HCT116 (cell line): ENCODE data around the gene GRIN2A. TPM values are rescaled to one million over a fixed set of nuclear protein-coding genes. Genes with fewer than 3 reads are reported as not detected.

ENCODE experiments used
- ATAC-seq: fragments of 200-7000 bp; cut with Tn5 transposase; 2 replicates; pipeline ENCODE4 v1.9.1; 2020; ENCODE audit warnings: mild to moderate bottlenecking, moderate library complexity
- BruUV-seq: library from RNA; stranded (reverse); fragments of 400-500 nt; replicated peaks from 2 replicates; lab custom pipeline; 2021; lab: Mats Ljungman, UMichigan
- CTCF ChIA-PET: fragments of 300-600 bp; sonication (Branson Sonifier 250); formaldehyde crosslinking; loops from one replicate; lab custom pipeline; 2021; ENCODE audit warnings: antibody characterized with exemption; lab: Charles Lee
- POLR2A ChIA-PET: fragments of 300-600, 350-600 bp; sonication (Branson Sonifier 250); formaldehyde crosslinking; loops from one replicate; lab custom pipeline; 2021; ENCODE audit warnings: antibody characterized with exemption; lab: Charles Lee
- RAD21 ChIA-PET, 2 experiments: fragments of 300-600 bp; sonication (Branson Sonifier 250); formaldehyde crosslinking; loops; one replicate each; lab custom pipeline; 2023; ENCODE audit warnings: low total read pairs in 2 of 2; ENCODE audit not compliant: uncharacterized antibody in 2 of 2, unreplicated experiment in 2 of 2, low non-redundant PET in 1 of 2; lab: Charles Lee
- DNase-seq: peaks from one replicate; pipeline ENCODE4 v3.0.0-alpha.2; 2010; ENCODE audit warnings: low read depth, low spot score
- H2AFZ ChIP-seq: fragments of 200-600 bp; shearing (Covaris generic), sonication (generic); 2 replicates; pipeline ENCODE4 v1.6.1; 2017; ENCODE audit warnings: low read depth, mixed run types, mixed read lengths, antibody characterized with exemption, low read length; ENCODE audit not compliant: poor library complexity, severe bottlenecking
- H3K27ac ChIP-seq: 2 replicates; pipeline ENCODE4 v1.5.1; 2012; ENCODE audit warnings: low read depth, low read length
- H3K27me3 ChIP-seq: fragments of 200-600 bp; sonication (generic); 2 replicates; pipeline ENCODE4 v1.6.1; 2016; ENCODE audit warnings: mixed run types, low read length, mixed read lengths; ENCODE audit not compliant: insufficient read depth
- H3K36me3 ChIP-seq, 2 experiments: fragments of 200-500 bp in 1 of 2; fragments of 200-600 bp in 1 of 2; sonication (Bioruptor generic) in 1 of 2; sonication (generic) in 1 of 2; 2 replicates each; pipeline versions ENCODE4 v1.5.1 to v1.6.1; 2014 to 2016; ENCODE audit warnings: low read length in 2 of 2, inconsistent platforms in 1 of 2, mixed read lengths in 1 of 2, mixed run types in 1 of 2; ENCODE audit not compliant: insufficient read depth in 2 of 2, control insufficient read depth in 1 of 2
- H3K4me1 ChIP-seq, 2 experiments: fragments of 200-600 bp in 1 of 2; sonication (generic) in 1 of 2; 2 replicates each; pipeline versions ENCODE4 v1.5.1 to v1.6.1; 2012 to 2017; ENCODE audit warnings: low read length in 2 of 2, inconsistent platforms in 1 of 2, mild to moderate bottlenecking in 1 of 2, mixed read lengths in 1 of 2, mixed run types in 1 of 2, moderate library complexity in 1 of 2; ENCODE audit not compliant: insufficient read depth in 2 of 2, control insufficient read depth in 1 of 2
- H3K4me2 ChIP-seq: fragments of 200-600 bp; sonication (generic); 2 replicates; pipeline ENCODE4 v1.6.1; 2017; ENCODE audit warnings: mixed run types, low read length, mixed read lengths
- H3K4me3 ChIP-seq, 2 experiments: fragments of 200-600 bp in 1 of 2; sonication (generic) in 1 of 2; replicated peaks in 1 of 2; 2 replicates each; pipeline ENCODE4 v1.5.1; 2011 to 2016; ENCODE audit warnings: low read length in 2 of 2, control low read depth in 1 of 2, low read depth in 1 of 2, mild to moderate bottlenecking in 1 of 2, mixed read lengths in 1 of 2, mixed run types in 1 of 2
- H3K79me2 ChIP-seq: fragments of 200-600 bp; sonication (generic); 2 replicates; pipeline ENCODE4 v1.6.1; 2017; ENCODE audit warnings: mild to moderate bottlenecking, mixed run types, low read length, moderate library complexity, mixed read lengths; ENCODE audit not compliant: insufficient read depth
- H3K9ac ChIP-seq: fragments of 200-600 bp; sonication (generic); 2 replicates; pipeline ENCODE4 v1.6.1; 2016; ENCODE audit warnings: low read length, mixed read lengths
- H3K9me2 ChIP-seq: fragments of 200-600 bp; sonication (generic), shearing (Covaris generic); 2 replicates; pipeline ENCODE4 v1.6.1; 2017; ENCODE audit warnings: mixed run types, mild to moderate bottlenecking, moderate library complexity; ENCODE audit not compliant: insufficient read depth
- H3K9me3 ChIP-seq, 2 experiments: fragments of 200-500 bp in 1 of 2; fragments of 200-600 bp in 1 of 2; sonication (Bioruptor generic) in 1 of 2; sonication (generic) in 1 of 2; 2 replicates each; pipeline ENCODE4 v1.6.1; 2014 to 2017; ENCODE audit warnings: low read length in 2 of 2, mixed read lengths in 2 of 2, inconsistent platforms in 1 of 2, low read depth in 1 of 2, mild to moderate bottlenecking in 1 of 2, mixed run types in 1 of 2, moderate library complexity in 1 of 2; ENCODE audit not compliant: control insufficient read depth in 1 of 2, insufficient read depth in 1 of 2
- H4K20me1 ChIP-seq: fragments of 200-600 bp; sonication (generic), shearing (Covaris generic); 2 replicates; pipeline ENCODE4 v1.6.1; 2017; ENCODE audit warnings: mixed run types, mild to moderate bottlenecking, moderate library complexity; ENCODE audit not compliant: insufficient read depth
- ATF3 ChIP-seq: IDR thresholded peaks from 2 replicates; pipeline ENCODE4 v1.6.1; 2012
- CBX3 ChIP-seq: IDR thresholded peaks from 2 replicates; pipeline ENCODE4 v1.6.1; 2012; ENCODE audit warnings: low read depth
- CEBPB ChIP-seq: IDR thresholded peaks from 2 replicates; pipeline ENCODE4 v1.6.1; 2012; ENCODE audit warnings: low read depth
- EGR1 ChIP-seq: IDR thresholded peaks from 2 replicates; pipeline ENCODE4 v1.6.1; 2012; ENCODE audit warnings: low read depth
- EZH2 ChIP-seq: fragments of 200-600 bp; sonication (generic); IDR thresholded peaks from 2 replicates; pipeline ENCODE4 v1.6.1; 2017; ENCODE audit warnings: antibody characterized with exemption, mixed run types
- EZH2phosphoT487 ChIP-seq: fragments of 200-600 bp; IDR thresholded peaks from 2 replicates; pipeline ENCODE4 v1.6.1; 2018; ENCODE audit warnings: antibody characterized with exemption, borderline replicate concordance
- POLR2A ChIP-seq: IDR thresholded peaks from 2 replicates; pipeline ENCODE4 v1.7.0; 2011; ENCODE audit warnings: borderline replicate concordance; ENCODE audit not compliant: insufficient read depth, insufficient read length; ENCODE audit errors: extremely low read depth
- POLR2AphosphoS5 ChIP-seq: IDR thresholded peaks from 2 replicates; pipeline ENCODE4 v1.6.1; 2011; ENCODE audit warnings: mild to moderate bottlenecking, low read depth, low read length, moderate library complexity
- RAD21 ChIP-seq: IDR thresholded peaks from 2 replicates; pipeline ENCODE4 v1.6.1; 2012; ENCODE audit warnings: low read depth, mild to moderate bottlenecking
- REST ChIP-seq: IDR thresholded peaks from 2 replicates; pipeline ENCODE4 v1.6.1; 2012; ENCODE audit warnings: low read depth
- SIN3A ChIP-seq: IDR thresholded peaks from 2 replicates; pipeline ENCODE4 v1.6.1; 2012; ENCODE audit warnings: low read depth
- SRF ChIP-seq: IDR thresholded peaks from 2 replicates; pipeline ENCODE4 v1.6.1; 2012; ENCODE audit warnings: low read depth
- YY1 ChIP-seq: IDR thresholded peaks from 2 replicates; pipeline ENCODE4 v1.6.1; 2011; ENCODE audit warnings: low read length, low read depth, moderate library complexity, mild to moderate bottlenecking; ENCODE audit not compliant: insufficient replicate concordance; ENCODE audit errors: extremely low read depth
- ZBTB33 ChIP-seq: IDR thresholded peaks from 2 replicates; pipeline ENCODE4 v1.6.1; 2011; ENCODE audit warnings: mild to moderate bottlenecking, low read length, moderate library complexity; ENCODE audit not compliant: insufficient replicate concordance; ENCODE audit errors: extremely low read depth
- ZNF274 ChIP-seq: fragments of 200-500 bp; sonication (Bioruptor generic); IDR thresholded peaks from 2 replicates; pipeline ENCODE4 v1.6.1; 2014; ENCODE audit warnings: mild to moderate bottlenecking, low read depth, low read length, inconsistent platforms
- intact Hi-C: fragments of 100-400 bp; cut with micrococcal nuclease; formaldehyde crosslinking; loops from 2 replicates; pipeline ENCODE4 v1.10.0; 2022
- total RNA-seq: library from RNA; stranded (reverse); gene quantifications from one replicate; pipeline ENCODE4 v1.2.1, GENCODE V29; 2021; ENCODE audit not compliant: unreplicated experiment
- TF ChIP-seq, protein P1 (sequence below): IDR thresholded peaks from 2 replicates; pipeline ENCODE4 v1.6.1; 2012

Gene GRIN2A
- total RNA-seq, 1 experiment from 2014 or later: 0.02 TPM

DNA sequence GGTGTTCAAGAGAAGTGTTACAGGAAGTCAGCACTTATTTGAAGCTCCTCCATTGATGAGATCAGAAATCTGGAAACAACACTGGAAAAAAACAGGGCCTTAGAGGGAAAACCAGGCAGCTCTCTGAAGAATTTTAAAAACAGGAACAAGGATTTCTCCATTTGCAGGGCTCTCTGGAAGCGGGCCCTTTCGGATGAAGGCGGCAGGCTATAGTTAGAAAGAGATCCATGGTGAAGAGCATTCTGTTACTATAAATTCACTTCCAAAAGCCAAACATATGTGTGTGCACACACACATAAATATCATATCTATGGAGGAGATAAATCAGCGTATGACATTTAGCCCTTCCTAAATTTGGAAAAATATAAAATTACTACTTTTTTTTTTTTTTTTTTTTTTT, 42.6 kb upstream of the GRIN2A start:
- no peaks in the 10 kb centered on the region for H3K4me1 ChIP-seq
- peaks cover 35% of the 10 kb centered on the region for H3K27me3 ChIP-seq
- ChIA-PET CTCF (no interaction called here), RAD21 (no interaction called here), POLR2A (no interaction called here)
- no peaks in the 10 kb centered on the region for H3K36me3 ChIP-seq
- DNase-seq: no peak
- no peaks in the 10 kb centered on the region for H3K9me3 ChIP-seq
- intact Hi-C loops: no loop called here
- no peaks in the 10 kb centered on the region for H3K9me2 ChIP-seq
- TF ChIP-seq, protein P1, sequence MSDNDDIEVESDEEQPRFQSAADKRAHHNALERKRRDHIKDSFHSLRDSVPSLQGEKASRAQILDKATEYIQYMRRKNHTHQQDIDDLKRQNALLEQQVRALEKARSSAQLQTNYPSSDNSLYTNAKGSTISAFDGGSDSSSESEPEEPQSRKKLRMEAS: no peak
- no peak for TF ChIP-seq CBX3
- TF ChIP-seq RAD21: no peak
- no peak for TF ChIP-seq EZH2phosphoT487
- no peak for TF ChIP-seq POLR2AphosphoS5
- TF ChIP-seq CEBPB: no peak
- TF ChIP-seq EGR1: no peak
- no peak overlapping the region for H3K4me3 ChIP-seq
- no peak overlapping the region for H3K9ac ChIP-seq
- H2AFZ ChIP-seq: no peak overlapping the region
- BruUV-seq: no TSS peak
- no peak overlapping the region for H3K27ac ChIP-seq
- no peak overlapping the region for H3K4me2 ChIP-seq
- ATAC-seq: no peak
- no peaks in the 10 kb centered on the region for H3K79me2 ChIP-seq
- no peaks in the 10 kb centered on the region for H4K20me1 ChIP-seq

DNA sequence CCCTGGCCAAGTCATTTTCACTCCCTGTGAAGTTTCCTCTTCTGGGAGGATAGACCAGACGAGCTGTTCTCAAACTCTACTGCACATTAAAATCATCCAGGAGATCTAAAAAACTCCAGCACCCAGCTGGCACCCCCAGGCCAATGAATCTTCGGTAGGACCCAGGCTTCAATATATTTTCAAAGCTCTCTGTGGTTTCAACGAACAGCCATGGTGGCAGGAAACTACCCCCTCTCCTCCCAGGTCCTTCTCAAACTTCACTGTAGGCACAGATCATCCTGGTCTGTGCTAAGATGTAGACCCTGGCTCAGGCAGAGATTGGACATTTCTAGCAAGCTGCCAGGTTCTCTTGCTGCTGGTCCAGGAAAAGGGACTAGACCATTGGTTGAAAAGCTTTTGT, 38.7 kb upstream of the GRIN2A start:
- no peak for DNase-seq
- H3K27ac ChIP-seq: no peak overlapping the region
- TF ChIP-seq POLR2AphosphoS5 (no peak), ZBTB33 (no peak), RAD21 (no peak), SIN3A (no peak), POLR2A (no peak), ZNF274 (no peak), CEBPB (no peak), CBX3 (no peak), REST (no peak), SRF (no peak), EGR1 (no peak), YY1 (no peak), ATF3 (no peak), EZH2 (no peak), EZH2phosphoT487 (no peak)

More for the DNA sequence above, 38.7 kb upstream of the GRIN2A start:
- no peak overlapping the region for H3K9ac ChIP-seq
- H2AFZ ChIP-seq: no peak overlapping the region
- H3K9me2 ChIP-seq: no peaks in the 10 kb centered on the region
- H3K4me2 ChIP-seq: no peak overlapping the region
- ChIA-PET POLR2A (no interaction called here), RAD21 (no interaction called here), CTCF (no interaction called here)
- ATAC-seq: no peak
- H4K20me1 ChIP-seq: no peaks in the 10 kb centered on the region
- intact Hi-C loops: no loop called here
- H3K27me3 ChIP-seq: peaks cover 27% of the 10 kb centered on the region
- H3K36me3 ChIP-seq: no peaks in the 10 kb centered on the region
- no peak overlapping the region for H3K4me3 ChIP-seq
- no TSS peak for BruUV-seq
- no peaks in the 10 kb centered on the region for H3K79me2 ChIP-seq
- no peaks in the 10 kb centered on the region for H3K9me3 ChIP-seq
- H3K4me1 ChIP-seq: no peaks in the 10 kb centered on the region
